ENCODE data around the gene ABCA4. TPM values are rescaled to one million over a fixed set of nuclear protein-coding genes. Genes with fewer than 3 reads are reported as not detected.

The ABCA4 gene
- polyA plus RNA-seq, 1 experiment = 0.25 TPM

- Histone ChIP-seq H3K36me3 (ENCODE audit: control insufficient read depth, insufficient read depth, low read length) (no peaks in the 10 kb centered on the region), H3K27me3 (ENCODE audit: control insufficient read depth, insufficient read depth, low read length) (no peaks in the 10 kb centered on the region; the same call in 1 of the 2 replicates), H3K4me3 (ENCODE audit: low read depth, low read length) (no peak overlapping the region)
- ChIA-PET POLR2A (interaction anchor here (0.6 to 0.9 kb wide), 3 partner anchors 14 to 1425 kb away, joined by 8 to 13 read pairs (median 8); no protein-coding TSS in a partner anchor), CTCF (interaction anchor here (0.6 to 32.3 kb wide), 11 partner anchors 9 to 296 kb away, joined by 3 to 874 read pairs (median 4); no protein-coding TSS in a partner anchor)
- DNase-seq (ENCODE audit: low read depth) = peak; percentile 89
- TF ChIP-seq, protein P1, sequence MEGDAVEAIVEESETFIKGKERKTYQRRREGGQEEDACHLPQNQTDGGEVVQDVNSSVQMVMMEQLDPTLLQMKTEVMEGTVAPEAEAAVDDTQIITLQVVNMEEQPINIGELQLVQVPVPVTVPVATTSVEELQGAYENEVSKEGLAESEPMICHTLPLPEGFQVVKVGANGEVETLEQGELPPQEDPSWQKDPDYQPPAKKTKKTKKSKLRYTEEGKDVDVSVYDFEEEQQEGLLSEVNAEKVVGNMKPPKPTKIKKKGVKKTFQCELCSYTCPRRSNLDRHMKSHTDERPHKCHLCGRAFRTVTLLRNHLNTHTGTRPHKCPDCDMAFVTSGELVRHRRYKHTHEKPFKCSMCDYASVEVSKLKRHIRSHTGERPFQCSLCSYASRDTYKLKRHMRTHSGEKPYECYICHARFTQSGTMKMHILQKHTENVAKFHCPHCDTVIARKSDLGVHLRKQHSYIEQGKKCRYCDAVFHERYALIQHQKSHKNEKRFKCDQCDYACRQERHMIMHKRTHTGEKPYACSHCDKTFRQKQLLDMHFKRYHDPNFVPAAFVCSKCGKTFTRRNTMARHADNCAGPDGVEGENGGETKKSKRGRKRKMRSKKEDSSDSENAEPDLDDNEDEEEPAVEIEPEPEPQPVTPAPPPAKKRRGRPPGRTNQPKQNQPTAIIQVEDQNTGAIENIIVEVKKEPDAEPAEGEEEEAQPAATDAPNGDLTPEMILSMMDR (IDR thresholded peaks at IDR 0.05; ENCODE audit: insufficient read depth, low read depth, low read length) = no peak
Observed at GRCh38 chr1:94036730-94037129, 84.2 kb downstream of the ABCA4 start.

GRCh38 chr1:94033849-94034248 is 87.1 kb downstream of the ABCA4 start:
- ChIA-PET POLR2A (no interaction called here), CTCF (interaction anchor here (1.4 to 32.3 kb wide), 4 partner anchors 8 to 299 kb away, joined by 4 to 874 read pairs (median 87); no protein-coding TSS in a partner anchor)
- Histone ChIP-seq H3K27me3 (ENCODE audit: control insufficient read depth, insufficient read depth, low read length) (no peaks in the 10 kb centered on the region; the same call in 1 of the 2 replicates), H3K4me3 (ENCODE audit: low read depth, low read length) (no peak overlapping the region), H3K36me3 (ENCODE audit: control insufficient read depth, insufficient read depth, low read length) (no peaks in the 10 kb centered on the region)
- DNase-seq (ENCODE audit: low read depth) = no peak
- TF ChIP-seq, protein P1 (IDR thresholded peaks at IDR 0.05; ENCODE audit: insufficient read depth, low read depth, low read length) = no peak

GRCh38 chr1:94032637-94033036 is 88.3 kb downstream of the ABCA4 start:
- DNase-seq (ENCODE audit: low read depth) = no peak
- TF ChIP-seq, protein P1 (IDR thresholded peaks at IDR 0.05; ENCODE audit: insufficient read depth, low read depth, low read length) = no peak
- POLR2A ChIA-PET = no interaction called here
- no peaks in the 10 kb centered on the region; the same call in 1 of the 2 replicates for H3K27me3 ChIP-seq (ENCODE audit: control insufficient read depth, insufficient read depth, low read length)
- CTCF ChIA-PET = interaction anchor here (1.0 to 32.3 kb wide), 3 partner anchors 13 to 300 kb away, joined by 4 to 874 read pairs (median 40); no protein-coding TSS in a partner anchor
- H3K4me3 ChIP-seq (ENCODE audit: low read depth, low read length) = no peak overlapping the region
- no peaks in the 10 kb centered on the region for H3K36me3 ChIP-seq (ENCODE audit: control insufficient read depth, insufficient read depth, low read length)

GRCh38 chr1:94031591-94031990 is 89.4 kb downstream of the ABCA4 start:
- ChIA-PET POLR2A (no interaction called here), CTCF (interaction anchor here (1.0 to 32.3 kb wide), 4 partner anchors 8 to 301 kb away, joined by 3 to 874 read pairs (median 12); no protein-coding TSS in a partner anchor)
- H3K4me3 ChIP-seq (ENCODE audit: low read depth, low read length) = no peak overlapping the region
- TF ChIP-seq, protein P1 (IDR thresholded peaks at IDR 0.05; ENCODE audit: insufficient read depth, low read depth, low read length) = no peak
- no peak for DNase-seq (ENCODE audit: low read depth)
- H3K27me3 ChIP-seq (ENCODE audit: control insufficient read depth, insufficient read depth, low read length) = no peaks in the 10 kb centered on the region; the same call in 1 of the 2 replicates
- no peaks in the 10 kb centered on the region for H3K36me3 ChIP-seq (ENCODE audit: control insufficient read depth, insufficient read depth, low read length)

- Histone ChIP-seq H3K36me3 (ENCODE audit: control insufficient read depth, insufficient read depth, low read length) (no peaks in the 10 kb centered on the region), H3K4me3 (ENCODE audit: low read depth, low read length) (no peak overlapping the region), H3K27me3 (ENCODE audit: control insufficient read depth, insufficient read depth, low read length) (no peaks in the 10 kb centered on the region; the same call in 1 of the 2 replicates)
- ChIA-PET POLR2A (interaction anchor here (0.6 kb wide), 1 partner anchor 32 kb away, joined by 3 read pairs; no protein-coding TSS in a partner anchor), CTCF (interaction anchor here (1.0 to 32.3 kb wide), 4 partner anchors 8 to 302 kb away, joined by 3 to 874 read pairs (median 11); no protein-coding TSS in a partner anchor)
- DNase-seq (ENCODE audit: low read depth) = no peak
- TF ChIP-seq, protein P1 (IDR thresholded peaks at IDR 0.05; ENCODE audit: insufficient read depth, low read depth, low read length) = no peak
Observed at GRCh38 chr1:94031154-94031553, 89.8 kb downstream of the ABCA4 start.
